MCF 10A (cell line): ENCODE measurements around the gene DDC. TPM values are rescaled to one million over a fixed set of nuclear protein-coding genes. Genes with fewer than 3 reads are reported as not detected.

ENCODE experiments used
- BruUV-seq: library from RNA; stranded (reverse); fragments of 400-500 nt; replicated peaks from 2 replicates; lab custom pipeline; 2021; lab: Mats Ljungman, UMichigan
- CTCF ChIA-PET: fragments of 300-600 bp; sonication (Branson Sonifier 250); formaldehyde crosslinking; extraction: SDS; loops from one replicate; lab custom pipeline; 2021; ENCODE audit warnings: antibody characterized with exemption, inconsistent platforms; lab: Yijun Ruan, JAX
- POLR2A ChIA-PET: fragments of 300-600, 350-650 bp; sonication (Branson Sonifier 250); formaldehyde crosslinking; extraction: SDS; loops from one replicate; lab custom pipeline; 2020; ENCODE audit warnings: antibody characterized with exemption, inconsistent platforms; lab: Yijun Ruan, JAX
- DNase-seq: peaks from one replicate; pipeline ENCODE4 v3.0.0-alpha.2; 2018; ENCODE audit not compliant: unreplicated experiment
- H3K27ac Mint-ChIP-seq: one replicate; pipeline ENCODE4 v1.8.0; 2022; ENCODE audit warnings: mild to moderate bottlenecking, low read depth, mixed read lengths; ENCODE audit not compliant: unreplicated experiment
- H3K27me3 Mint-ChIP-seq: one replicate; pipeline ENCODE4 v1.8.0; 2022; ENCODE audit warnings: mixed read lengths; ENCODE audit not compliant: insufficient read depth, unreplicated experiment
- H3K36me3 Mint-ChIP-seq: one replicate; pipeline ENCODE4 v1.8.0; 2022; ENCODE audit warnings: mild to moderate bottlenecking, moderate library complexity, mixed read lengths; ENCODE audit not compliant: insufficient read depth, unreplicated experiment
- H3K4me1 Mint-ChIP-seq: one replicate; pipeline ENCODE4 v1.8.0; 2022; ENCODE audit warnings: mixed read lengths; ENCODE audit not compliant: insufficient read depth, unreplicated experiment
- H3K4me3 Mint-ChIP-seq: one replicate; pipeline ENCODE4 v1.8.0; 2022; ENCODE audit warnings: mild to moderate bottlenecking, moderate library complexity, mixed read lengths; ENCODE audit not compliant: unreplicated experiment
- H3K9me3 Mint-ChIP-seq: one replicate; pipeline ENCODE4 v1.8.0; 2022; ENCODE audit warnings: mixed read lengths; ENCODE audit not compliant: unreplicated experiment
- intact Hi-C: fragments of 100-400 bp; cut with micrococcal nuclease; formaldehyde crosslinking; loops from 2 replicates; pipeline ENCODE4 v1.14.1; 2022
- total RNA-seq: library from RNA; stranded (reverse); gene quantifications from 2 replicates; pipeline ENCODE4 v1.2.3, GENCODE V29; 2022
- TF ChIP-seq, protein P1 (sequence below): fragments of 200-600 bp; IDR thresholded peaks from one replicate; pipeline ENCODE4 v1.8.0; 2022; ENCODE audit warnings: antibody characterized with exemption, mild to moderate bottlenecking; ENCODE audit not compliant: unreplicated experiment

Gene DDC
- total RNA-seq, 1 experiment from 2014 or later, result 0.79 TPM

DNA sequence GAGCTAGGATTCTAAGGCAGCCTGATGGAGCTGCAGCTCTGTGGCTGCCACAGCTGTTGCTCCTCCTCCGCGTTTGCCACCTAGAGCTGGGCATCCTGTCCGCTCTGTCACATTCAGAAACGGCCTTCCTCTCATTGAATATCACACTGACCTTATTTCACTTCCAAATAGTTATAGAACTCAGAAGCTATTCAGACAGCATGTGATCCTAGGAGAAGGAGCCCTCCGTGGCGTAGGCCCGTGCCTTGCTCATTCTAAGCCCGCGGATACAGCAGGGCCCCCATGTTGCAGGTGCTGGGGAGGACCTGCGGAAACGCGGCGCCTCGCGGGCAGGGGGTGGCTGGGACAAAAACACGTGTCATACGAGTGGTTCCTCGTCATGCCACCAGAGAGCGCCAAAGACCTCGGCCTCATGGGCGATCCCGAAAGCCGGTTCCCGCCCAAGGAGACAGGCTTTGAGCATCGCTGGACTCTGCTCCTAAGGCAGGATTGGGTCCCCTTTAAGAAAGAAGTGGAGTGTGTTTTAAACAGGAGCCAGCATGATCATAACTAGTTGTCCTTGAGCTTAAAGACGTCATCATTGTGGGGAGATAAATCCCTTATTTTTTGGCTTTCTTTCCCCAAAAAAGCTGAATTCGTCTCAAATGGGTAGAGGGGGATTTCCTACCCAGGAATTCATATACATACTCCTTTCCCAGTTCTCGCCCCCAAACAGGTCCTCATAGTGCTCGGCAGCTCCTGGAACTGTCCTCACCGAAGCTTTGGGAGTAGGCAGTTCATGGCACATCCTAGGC is 97.2 kb downstream of the DDC start:
- Mint-ChIP-seq H3K9me3 (no peaks in the 10 kb centered on the region), H3K27me3 (no peaks in the 10 kb centered on the region), H3K4me3 (no peak overlapping the region), H3K27ac (no peak overlapping the region), H3K4me1 (peaks cover 7% of the 10 kb centered on the region), H3K36me3 (no peaks in the 10 kb centered on the region)
- TF ChIP-seq, protein P1, sequence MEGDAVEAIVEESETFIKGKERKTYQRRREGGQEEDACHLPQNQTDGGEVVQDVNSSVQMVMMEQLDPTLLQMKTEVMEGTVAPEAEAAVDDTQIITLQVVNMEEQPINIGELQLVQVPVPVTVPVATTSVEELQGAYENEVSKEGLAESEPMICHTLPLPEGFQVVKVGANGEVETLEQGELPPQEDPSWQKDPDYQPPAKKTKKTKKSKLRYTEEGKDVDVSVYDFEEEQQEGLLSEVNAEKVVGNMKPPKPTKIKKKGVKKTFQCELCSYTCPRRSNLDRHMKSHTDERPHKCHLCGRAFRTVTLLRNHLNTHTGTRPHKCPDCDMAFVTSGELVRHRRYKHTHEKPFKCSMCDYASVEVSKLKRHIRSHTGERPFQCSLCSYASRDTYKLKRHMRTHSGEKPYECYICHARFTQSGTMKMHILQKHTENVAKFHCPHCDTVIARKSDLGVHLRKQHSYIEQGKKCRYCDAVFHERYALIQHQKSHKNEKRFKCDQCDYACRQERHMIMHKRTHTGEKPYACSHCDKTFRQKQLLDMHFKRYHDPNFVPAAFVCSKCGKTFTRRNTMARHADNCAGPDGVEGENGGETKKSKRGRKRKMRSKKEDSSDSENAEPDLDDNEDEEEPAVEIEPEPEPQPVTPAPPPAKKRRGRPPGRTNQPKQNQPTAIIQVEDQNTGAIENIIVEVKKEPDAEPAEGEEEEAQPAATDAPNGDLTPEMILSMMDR, result peak; percentile 91
- no TSS peak for BruUV-seq
- ChIA-PET POLR2A (interaction anchor here (0.5 to 1.7 kb wide), 10 partner anchors 29 to 673 kb away, joined by 3 to 5 read pairs (median 4); no protein-coding TSS in a partner anchor), CTCF (interaction anchor here (0.6 to 12.1 kb wide), 85 partner anchors 8 to 902 kb away, joined by 3 to 187 read pairs (median 5); no protein-coding TSS in a partner anchor)
- DNase-seq, result peak; percentile 80
- intact Hi-C loops, result loop anchor here (1.0 to 5.0 kb wide), 7 partner anchors 67 to 693 kb away; no protein-coding TSS in a partner anchor

DNA sequence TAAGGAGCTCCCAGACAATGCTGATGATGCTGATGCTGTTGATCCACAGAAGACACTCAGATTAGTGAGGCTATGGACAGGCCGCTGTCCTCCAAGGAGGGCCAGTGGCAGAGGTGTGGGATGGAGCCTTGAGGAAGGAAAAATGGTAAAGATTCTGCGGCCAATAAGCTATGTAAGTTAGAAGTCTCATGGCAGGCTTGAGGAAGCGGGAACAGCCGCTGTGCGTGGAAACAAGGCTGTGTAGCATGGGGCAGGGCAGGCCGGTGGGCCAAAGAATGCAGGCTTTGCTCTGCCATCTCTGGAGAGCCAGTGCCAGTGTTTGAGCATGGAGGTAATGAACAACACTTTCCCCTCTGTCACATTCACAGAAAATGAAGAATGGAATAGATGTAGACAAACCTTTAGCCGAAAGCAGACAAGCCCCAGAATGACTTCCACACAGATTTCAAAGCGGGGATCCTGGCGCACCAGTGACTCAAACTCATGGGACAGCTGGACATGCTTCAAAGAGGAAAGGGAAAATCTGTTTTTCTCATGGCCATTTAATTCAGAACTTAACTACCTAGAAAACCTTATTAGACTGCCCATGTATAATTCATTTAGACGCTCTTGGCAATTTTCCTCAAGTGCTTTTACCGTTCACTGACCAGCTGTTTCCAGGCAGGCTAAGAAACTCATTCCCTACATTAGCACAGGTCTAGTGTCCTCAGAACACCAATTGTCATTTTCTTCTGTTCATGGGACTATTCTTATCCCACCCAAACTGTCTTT is 98.2 kb downstream of the DDC start:
- no peak for DNase-seq
- H3K9me3 Mint-ChIP-seq, result no peaks in the 10 kb centered on the region
- intact Hi-C loops, result loop anchor here (5.0 kb wide), 1 partner anchor 325 kb away; no protein-coding TSS in a partner anchor
- TF ChIP-seq, protein P1, result no peak
- H3K36me3 Mint-ChIP-seq, result no peaks in the 10 kb centered on the region
- ChIA-PET CTCF (interaction anchor here (0.6 to 12.1 kb wide), 56 partner anchors 9 to 726 kb away, joined by 3 to 187 read pairs (median 7); no protein-coding TSS in a partner anchor), POLR2A (interaction anchor here (1.2 to 1.7 kb wide), 4 partner anchors 31 to 674 kb away, joined by 4 to 5 read pairs (median 4); no protein-coding TSS in a partner anchor)
- H3K27me3 Mint-ChIP-seq, result no peaks in the 10 kb centered on the region
- BruUV-seq, result no TSS peak
- H3K27ac Mint-ChIP-seq, result no peak overlapping the region
- no peak overlapping the region for H3K4me3 Mint-ChIP-seq
- H3K4me1 Mint-ChIP-seq, result peaks cover 7% of the 10 kb centered on the region

DNA sequence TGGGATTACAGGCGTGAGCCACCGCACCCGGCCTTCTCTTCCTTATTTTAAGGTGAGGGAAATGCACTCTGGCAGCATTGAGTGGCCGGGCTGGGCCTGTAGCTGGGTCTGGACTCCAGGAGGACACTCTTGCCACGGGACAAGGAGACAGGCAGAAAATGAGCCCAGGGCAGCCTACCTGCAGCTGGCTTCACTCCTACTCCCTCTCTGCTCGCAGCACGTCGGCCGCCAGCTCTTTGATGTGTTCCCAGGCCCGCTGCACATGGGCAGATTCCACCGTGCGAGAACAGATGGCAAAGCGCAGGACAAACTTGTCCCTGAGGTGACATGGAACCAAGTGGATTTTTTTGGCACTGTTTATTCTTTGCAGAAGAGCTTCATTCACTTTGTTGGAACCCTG is 102.2 kb downstream of the DDC start:
- no peak overlapping the region for H3K4me3 Mint-ChIP-seq
- no TSS peak for BruUV-seq
- intact Hi-C loops, result no loop called here
- H3K27ac Mint-ChIP-seq, result no peak overlapping the region
- no peaks in the 10 kb centered on the region for H3K27me3 Mint-ChIP-seq
- DNase-seq, result no peak
- H3K36me3 Mint-ChIP-seq, result no peaks in the 10 kb centered on the region
- ChIA-PET CTCF (interaction anchor here (0.7 to 1.1 kb wide), 4 partner anchors 11 to 698 kb away, joined by 3 to 4 read pairs (median 3); no protein-coding TSS in a partner anchor), POLR2A (no interaction called here)
- no peaks in the 10 kb centered on the region for H3K9me3 Mint-ChIP-seq
- TF ChIP-seq, protein P1, result no peak
- peaks cover 4% of the 10 kb centered on the region for H3K4me1 Mint-ChIP-seq
